ENCODE measurements around the gene LATS2. TPM values are rescaled to one million over a fixed set of nuclear protein-coding genes. Genes with fewer than 3 reads are reported as not detected.

The LATS2 gene
- polyA plus RNA-seq (2014; cell fraction: cytosol; rRNA removed) = not detected in 2 replicates
- not detected in 2 replicates for polyA plus RNA-seq (2014; cell fraction: nucleus; rRNA removed)

DNA sequence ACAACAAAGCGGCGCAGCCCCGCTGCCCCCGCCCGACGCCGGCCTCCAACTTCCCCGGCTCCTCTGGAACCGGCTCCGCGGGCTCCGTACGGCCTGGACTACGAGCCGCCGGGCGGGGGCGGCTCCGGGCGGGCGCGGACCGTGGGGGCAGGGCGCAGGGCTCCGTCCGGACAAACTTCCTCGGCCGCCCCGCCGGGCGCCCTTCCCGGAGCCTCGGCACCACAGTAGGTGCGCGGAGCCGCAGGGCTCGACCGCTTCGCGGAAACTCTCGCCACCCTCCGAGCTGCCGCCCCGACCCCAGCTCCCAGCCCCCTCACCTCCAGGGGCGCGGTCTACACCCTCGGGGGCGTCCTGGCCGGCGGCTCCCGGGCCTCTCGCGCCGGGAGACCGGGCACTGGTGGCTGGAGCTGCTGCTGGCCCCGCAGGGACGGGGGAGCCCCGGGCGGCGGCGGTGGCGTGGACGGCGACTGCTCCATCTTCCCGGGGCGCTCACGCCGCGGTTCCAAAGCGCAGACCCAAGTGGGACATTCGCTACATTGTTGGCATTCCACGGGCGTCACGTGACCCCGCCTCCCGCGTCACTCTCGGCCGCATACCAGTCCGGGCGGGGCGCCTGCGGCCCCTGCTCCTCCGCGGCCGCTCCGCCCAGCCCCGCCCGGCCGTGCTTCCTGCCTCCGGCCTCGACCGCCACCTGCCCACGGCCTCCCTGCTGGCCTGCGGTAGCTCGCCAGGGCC is at the start of gene LATS2:
Gene LATS2 (minus strand): TSS at position 558 of the 735 bp plus-strand sequence. CDS start 15,560 bp downstream, outside the sequence.
- peak; percentile 3 for DNase-seq (ENCODE audit: low spot score)

DNA sequence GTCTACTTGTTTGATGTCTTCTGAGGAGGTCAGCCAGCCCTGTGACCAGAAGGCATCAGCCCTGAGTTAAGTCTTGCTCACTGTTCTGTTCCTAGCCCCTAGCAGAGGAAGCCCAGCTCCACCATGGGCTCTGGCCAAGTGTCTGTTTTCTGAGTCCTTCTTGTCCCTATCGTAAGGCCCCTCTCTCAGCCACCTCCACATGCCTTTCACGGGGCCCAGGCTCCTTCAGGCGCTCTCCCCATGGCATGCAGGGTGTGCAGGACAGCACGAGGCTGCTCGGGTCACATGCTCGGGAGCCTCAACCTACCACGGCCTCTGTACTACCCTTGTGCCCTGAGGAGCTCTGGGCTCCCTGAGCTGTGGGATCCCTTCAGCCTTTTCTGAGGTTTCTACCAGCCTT is 47.8 kb upstream of the LATS2 start:
- no peak for DNase-seq (ENCODE audit: low spot score)

DNA sequence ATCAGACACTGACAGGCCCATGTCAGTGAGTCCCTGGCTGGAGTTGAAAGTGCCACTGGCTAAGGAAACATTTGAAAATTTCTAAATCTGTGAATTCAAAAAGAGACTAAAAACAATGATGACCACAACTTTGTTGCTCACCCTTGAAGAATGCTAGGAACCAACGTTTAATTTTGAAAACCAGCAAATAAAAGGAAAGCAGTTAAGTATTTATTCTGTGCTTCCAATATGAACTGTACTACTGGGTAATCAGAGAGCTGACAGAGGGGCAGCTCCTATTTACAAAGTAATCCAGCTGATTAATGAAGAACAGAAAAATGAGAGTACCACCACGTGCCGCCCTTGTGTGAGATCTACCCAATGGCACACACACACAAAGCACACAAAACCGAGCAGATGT is 44.7 kb upstream of the LATS2 start:
- DNase-seq (ENCODE audit: low spot score) = no peak

DNA sequence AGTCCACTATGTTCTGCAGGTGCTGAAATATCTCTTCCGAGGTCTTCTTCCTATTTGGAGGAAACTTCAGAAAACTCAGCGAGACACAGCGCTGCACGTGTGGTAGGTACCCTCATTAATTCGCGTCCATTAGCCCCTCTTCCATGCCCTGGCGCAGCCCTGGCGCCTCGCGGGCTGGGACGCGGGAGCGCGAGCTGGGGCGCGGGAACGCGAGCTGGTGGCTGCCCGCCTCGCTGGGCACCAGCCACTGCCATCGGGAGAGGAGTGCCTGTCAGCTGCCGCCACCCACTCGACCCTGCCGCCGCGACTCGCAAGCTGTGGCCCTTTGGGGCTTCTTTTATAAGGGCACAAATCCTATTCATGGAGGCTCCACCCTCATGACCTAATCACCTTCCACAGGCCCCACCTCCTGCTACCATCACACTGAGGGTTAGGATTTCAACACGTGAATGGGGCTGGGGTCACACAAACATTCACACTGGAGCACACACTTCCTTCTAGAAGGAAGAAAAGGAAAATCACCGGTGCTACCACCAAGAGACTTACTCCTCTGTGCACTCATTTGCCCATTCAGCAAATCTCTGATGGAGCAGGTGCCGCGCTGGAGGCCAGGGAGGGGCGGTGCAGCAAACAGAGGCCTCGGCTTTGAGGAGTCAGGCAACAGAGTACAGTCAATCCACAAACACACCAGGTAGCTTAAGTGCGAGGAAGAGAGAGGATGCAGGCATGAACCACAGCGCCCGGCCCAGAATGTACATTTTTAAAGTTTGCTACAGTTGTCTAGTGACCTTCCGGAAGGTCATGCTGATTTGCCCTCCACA is 43.0 kb upstream of the LATS2 start:
- DNase-seq (ENCODE audit: low spot score) = no peak

DNA sequence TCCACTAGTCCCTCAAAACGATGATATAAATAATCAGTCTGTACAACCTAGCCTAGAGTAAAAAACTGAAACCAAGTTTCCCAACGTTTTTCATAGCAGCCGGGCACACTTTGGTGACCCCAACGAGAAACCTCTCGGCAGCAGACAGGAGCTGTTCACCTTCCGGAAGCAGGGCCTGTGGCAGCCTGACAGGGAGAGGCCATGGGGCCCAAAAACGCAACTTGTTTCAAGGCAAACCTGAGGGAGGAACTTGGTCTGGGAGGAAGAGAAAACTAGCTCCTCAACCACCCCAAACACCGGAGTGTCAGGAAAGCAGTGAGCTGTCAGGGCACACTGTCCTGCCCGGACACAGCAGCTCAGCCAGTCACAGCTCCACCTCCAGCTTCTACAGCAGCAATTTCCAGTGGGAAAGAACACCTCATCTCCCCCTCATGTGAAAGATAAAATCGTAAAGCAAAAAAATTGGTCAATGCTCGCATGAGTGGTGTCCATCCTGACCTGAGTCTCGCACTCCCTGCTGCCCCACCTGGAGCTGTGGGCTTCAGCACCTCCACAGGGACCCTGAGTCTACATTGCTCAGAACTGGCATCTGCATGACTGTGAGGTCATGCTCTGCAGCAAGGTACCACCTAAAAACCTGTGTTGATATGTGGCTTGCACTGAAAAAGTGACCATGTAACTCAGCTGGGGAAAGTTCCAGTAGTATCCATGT is 40.6 kb upstream of the LATS2 start:
- DNase-seq (ENCODE audit: low spot score) = no peak

DNA sequence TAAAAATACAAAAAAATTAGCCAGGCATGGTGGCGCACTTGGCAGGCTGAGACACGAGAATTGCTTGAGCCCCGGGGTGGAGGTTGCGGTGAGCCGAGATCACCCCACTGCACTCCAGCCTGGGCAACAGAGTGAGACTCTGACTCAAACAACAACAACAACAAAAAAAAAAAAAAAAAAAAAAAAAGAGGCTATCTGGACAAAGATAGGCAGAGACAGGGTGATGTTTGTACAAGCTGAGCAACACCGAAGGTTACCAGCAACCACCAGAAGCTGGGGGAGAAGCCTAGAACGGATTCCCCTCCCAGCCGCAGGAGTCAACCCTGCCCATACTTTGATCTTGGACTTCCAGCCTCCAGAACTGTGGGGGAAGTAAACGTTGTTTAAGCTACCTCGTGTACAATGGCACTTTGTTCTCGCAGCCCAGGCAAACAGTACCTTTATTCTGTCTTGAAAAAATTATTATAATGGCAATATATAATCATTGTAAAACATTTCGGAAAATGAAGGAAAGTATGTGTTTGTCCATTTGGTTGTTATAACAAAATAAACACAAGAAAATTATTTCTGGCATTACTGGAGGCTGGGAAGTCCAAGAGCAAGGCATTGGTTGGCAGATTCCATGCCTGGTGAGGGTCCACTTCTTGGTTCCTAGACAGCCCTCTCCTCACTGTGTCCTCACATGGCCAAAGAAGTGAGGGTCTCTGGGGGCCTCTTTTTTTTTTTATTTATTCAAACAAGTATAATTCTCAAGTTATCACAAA is 39.8 kb upstream of the LATS2 start:
- DNase-seq (ENCODE audit: low spot score) = no peak

DNA sequence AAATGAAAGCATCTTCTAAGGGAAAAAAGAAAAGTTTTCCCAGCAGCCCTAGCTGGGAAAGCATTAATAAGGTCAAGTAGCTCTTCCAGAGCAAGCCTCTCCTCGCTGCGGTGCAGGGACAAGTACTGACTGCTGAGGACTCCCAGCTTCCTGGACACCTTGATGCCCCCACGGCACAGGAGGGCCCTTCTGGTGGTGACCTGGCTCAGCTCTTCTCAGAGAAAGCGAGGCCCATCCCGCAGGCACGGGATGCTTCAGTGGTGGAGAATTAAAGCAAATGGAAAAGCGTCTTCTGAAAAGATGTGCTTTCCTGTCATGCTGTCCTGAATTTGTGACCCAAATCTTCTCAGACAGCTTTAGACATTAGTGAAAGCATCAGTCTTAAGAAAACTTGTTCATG is 38.8 kb upstream of the LATS2 start:
- DNase-seq (ENCODE audit: low spot score) = no peak

DNA sequence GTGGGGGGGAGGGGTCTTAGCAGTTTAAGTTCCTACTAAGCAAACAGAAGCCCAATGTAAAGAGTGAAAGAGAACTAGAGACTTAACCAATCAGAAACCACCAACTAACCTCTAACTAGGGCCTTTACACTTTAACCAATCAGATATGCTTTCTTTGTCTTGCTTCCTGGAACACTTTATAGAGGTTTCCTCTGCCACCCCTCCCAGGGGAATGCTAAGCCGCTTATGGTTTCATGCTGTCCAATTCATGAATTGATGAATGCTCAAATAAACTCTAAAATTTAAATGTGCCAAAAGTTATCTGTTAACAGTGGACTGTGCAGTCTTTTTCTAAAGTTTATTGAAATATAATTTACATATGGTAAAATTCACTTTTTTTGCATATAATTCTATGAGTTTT is 33.9 kb upstream of the LATS2 start:
- no peak for DNase-seq (ENCODE audit: low spot score)

DNA sequence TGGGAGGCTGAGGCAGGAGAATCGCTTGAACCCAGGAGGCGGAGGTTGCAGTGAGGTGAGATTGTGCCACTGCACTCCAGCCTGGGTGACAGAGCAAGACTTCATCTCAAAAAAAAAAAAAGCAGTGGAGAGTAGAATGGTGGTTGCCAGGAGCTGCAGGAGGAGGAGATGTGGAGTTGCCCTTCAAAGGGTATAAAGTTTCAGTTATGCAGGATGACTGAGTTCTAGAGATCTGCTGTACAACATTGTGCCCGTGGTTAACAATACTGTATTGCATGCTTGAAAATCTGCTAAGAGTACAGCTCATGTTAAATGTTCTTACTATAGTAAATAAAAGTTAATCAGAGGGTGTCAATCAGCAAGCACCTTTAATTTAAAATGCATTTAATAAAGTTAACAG is 28.4 kb upstream of the LATS2 start:
- no peak for DNase-seq (ENCODE audit: low spot score)

DNA sequence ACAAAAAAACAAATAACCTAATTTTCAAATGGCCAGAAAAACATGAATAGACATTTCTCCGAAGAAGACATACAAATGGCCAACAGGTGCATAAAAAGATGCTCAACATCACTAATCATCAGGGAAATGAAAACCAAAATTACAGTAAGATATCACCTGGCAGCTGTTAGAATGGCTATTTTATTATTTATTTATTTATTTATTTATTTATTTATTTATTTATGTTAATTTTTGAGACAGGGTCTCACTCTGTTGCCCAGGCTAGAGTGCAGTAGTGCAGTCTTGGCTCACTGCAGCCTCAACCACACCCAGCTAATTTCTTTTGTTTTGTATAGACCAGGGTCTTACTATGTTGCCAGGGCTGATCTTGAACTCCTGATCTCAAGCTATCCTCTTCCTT is 27.1 kb upstream of the LATS2 start:
- no peak for DNase-seq (ENCODE audit: low spot score)

DNA sequence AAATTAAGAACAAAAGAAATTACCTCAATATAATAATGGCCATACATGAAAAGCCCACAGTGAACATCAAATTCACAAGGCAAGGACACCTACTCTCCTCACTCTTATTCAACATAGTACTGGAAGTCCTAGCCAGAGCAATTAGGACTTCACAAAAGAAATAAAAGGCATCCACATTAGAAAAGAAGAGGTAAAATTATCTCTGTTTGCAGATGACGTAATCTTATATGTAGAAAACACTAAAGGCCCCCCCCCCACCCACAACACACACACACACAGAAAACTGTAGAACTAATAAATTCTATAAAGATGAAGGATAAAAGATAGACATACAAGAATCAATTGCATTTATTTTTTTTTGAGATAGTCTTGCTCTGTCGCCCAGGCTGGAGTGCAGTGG is 25.5 kb upstream of the LATS2 start:
- no peak for DNase-seq (ENCODE audit: low spot score)

DNA sequence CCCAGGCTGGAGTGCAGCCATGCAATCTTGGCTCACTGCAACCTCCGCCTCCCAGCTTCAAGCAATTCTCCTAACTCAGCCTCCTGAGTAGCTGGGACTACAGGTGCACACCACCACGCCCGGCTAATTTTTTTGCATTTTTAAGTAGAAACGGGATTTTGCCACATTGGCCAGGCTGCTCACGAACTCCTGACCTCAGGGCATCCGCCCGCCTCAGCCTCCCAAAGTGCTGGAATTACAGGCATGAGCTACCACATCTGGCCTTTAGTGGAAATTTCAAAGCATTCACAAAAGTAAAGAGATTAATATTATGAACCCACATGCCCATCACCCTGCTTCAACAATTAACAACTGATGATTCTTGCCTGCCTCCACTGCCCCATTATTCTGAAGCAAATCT is 20.5 kb upstream of the LATS2 start:
- no peak for DNase-seq (ENCODE audit: low spot score)

DNA sequence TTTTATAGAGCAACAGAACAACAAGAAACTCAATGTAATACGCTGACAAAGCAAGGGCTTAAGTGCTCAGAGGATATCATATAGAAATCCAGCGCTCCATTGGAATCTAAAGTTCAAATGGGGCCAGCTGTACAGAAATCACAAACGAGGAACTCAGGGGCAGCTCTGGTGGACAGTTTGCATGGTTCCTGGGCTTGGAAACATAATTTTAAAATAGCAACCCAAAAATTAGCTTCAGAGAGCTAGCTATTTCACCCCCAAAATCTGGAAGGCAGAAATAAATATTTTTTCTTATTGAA is 19.2 kb upstream of the LATS2 start:
- no peak for DNase-seq (ENCODE audit: low spot score)

DNA sequence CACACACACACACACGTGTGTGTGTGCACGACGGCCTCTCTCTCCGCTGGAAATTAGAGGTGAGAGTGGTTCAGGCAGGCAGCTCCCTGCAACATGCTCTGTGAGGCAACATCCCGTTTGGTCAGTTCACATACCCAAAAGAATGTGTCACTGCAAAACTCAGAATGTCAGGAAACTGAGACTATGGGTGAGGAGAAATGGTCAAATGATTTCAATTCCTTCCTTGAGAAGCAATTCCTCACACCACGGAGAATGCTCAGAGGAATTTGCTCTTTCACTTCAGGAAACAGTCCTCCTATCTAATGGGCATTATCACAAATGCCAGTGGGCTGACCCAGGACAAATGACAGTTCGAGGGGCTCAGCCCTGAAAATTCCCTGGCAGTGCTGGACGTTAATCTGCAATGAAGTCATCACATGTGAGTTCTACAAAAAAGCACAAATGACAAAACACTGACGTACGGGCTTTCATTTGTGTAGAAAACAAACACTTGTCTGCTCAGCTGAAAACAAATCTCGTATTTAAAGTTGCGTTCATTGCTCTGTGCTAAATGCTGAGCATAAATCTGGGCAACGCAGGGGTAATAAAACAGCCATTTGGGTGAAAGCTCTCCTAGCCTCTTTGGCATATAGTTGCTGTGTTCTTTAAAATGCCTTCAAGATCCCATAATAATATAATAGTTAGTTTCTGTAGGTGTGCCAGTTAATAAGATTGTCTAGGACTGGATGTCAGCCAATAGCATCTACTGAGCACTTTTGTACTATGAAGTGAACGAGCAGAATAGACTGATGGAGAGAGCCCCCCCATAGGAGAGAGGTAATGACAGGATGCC is 18.6 kb upstream of the LATS2 start:
- DNase-seq (ENCODE audit: low spot score) = no peak

DNA sequence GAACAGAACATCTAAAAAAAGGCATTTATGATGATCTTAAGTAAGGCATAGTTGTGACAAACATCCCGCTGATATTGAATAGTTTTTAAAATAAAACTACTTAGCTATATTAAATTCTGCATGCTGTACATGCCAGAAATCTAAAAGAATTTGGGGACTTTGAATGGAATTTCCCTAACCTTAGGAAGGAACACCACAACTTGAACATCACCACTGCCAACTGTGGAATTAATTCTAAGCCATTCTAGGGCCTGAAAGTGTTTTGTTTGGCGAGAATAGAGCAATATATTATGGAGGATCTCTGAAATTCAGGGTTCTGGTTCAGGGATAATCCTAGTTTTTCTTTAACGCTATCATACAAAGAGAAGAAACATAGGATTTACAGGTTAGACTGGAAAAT is 17.8 kb upstream of the LATS2 start:
- DNase-seq (ENCODE audit: low spot score) = no peak

DNA sequence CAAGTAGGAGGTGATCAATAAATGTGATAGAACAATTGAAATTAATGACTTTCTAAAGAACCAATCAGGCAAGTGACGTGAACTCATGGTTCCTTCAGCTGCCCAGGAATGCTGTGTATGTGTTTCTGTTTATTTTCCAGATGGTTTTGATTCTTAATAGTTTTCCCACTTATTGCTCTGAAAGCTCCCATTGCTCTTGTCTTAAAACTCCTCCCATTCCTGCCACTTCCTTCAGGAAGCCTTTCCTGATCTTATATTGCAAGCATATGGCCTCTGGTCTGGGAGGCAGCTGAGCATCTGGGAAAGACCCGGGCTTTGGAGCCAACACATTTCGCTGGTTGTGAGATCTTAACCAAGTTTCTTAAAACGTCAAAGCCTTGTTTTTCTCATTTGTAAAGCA is 17.1 kb upstream of the LATS2 start:
- DNase-seq (ENCODE audit: low spot score) = no peak

DNA sequence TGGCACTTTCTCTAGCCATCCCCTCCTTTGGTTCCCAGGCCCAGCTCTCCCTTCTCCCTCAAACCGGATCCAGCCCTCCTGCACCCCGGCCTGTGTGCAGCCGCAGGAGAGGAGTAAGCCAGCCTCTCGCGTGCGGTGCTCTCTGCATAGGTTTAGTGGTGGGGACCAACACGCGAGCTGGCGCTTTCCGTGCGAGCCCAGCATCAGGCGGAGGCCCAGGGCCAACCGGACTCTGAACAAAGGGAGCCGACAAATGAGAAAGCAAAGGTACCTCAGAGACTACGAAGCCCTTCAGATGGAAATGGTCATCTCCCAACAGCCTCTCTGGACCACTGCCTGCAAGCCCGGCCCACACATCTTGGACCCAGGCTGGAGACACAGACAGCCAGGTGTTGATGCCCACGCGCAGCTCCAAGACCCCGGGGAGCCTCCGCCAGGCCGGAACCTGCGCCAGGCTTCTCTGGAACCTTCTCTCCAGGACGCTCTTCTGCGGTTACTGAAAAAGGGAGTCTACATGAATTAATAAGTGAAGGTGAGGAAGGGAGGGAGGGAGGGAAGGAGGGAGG is 16.5 kb upstream of the LATS2 start:
- no peak for DNase-seq (ENCODE audit: low spot score)

DNA sequence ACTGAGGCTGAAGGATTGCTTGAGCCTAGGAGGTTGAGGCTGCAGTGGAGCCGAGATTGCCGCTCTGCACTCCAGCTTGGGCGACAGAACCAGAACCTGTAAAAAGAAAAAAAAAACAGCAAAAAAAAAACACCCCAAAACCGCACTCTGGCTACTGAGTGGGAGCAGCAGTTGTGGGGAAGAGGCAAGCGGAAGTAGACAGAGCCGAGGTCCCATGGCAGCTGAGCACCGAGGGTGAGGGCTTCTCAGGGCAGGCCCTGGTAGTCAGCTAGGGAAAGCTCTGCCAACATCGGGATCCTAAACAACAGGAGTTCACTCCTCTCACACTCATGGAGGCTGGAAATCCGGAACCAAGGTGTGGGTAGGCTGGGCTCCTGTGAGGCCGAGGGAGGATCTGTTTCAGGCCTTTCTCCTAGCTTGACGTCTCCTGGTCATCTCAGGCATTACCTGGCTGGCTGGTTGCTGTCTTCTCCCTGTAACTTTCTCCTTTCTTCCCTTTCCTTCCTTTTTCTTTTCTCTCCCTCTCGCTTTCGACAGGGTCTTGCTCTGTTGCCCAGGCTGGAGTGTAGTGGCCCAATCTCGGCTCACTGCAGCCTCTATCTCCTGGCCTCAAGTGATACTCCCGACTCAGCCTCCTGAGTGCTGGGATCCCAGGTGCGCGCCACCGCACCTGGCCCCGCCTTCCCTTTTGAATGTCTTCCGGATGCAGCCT is 15.8 kb upstream of the LATS2 start:
- no peak for DNase-seq (ENCODE audit: low spot score)

DNA sequence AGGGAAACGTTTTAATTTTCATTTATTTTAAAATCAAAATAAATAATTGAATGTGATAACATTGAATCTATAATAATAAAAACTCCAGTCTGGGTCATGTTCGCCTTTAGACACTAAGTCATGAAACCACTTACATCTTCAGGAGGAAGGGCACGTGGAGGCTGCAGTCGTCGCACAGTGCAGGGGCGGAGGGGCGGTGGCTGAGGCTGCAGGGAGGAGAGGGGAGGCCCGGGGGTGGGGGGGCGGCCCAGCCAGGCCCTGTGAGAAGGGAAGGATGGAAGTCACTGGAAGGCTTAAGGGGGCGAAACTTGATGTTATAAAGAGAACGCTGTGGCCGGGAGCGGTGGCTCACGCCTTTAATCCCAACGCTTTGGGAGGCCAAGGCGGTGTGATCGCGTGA is 14.9 kb upstream of the LATS2 start:
- DNase-seq (ENCODE audit: low spot score) = no peak
